Endothelial cell of umbilical vein (primary cell): Measurements from ENCODE around the gene PLXNB2.

ENCODE experiments used
- EZH2 ChIP-seq: IDR thresholded peaks from 2 replicates; pipeline ENCODE4 v1.6.1; 2012; ENCODE audit warnings: borderline replicate concordance, low read depth, mild to moderate bottlenecking, moderate library complexity, low read length, inconsistent platforms; ENCODE audit not compliant: severe bottlenecking
- FOS ChIP-seq: IDR thresholded peaks from 2 replicates; pipeline ENCODE4 v1.6.1; 2011; ENCODE audit warnings: mild to moderate bottlenecking, low read length, moderate library complexity, borderline replicate concordance; ENCODE audit not compliant: insufficient read depth
- GATA2 ChIP-seq: IDR thresholded peaks from 2 replicates; pipeline ENCODE4 v1.7.0; 2011; ENCODE audit warnings: low read depth, mild to moderate bottlenecking, moderate library complexity, mixed read lengths, low read length; ENCODE audit not compliant: insufficient read length, insufficient read depth
- MYC ChIP-seq: IDR thresholded peaks from one replicate; pipeline ENCODE4 v1.6.1; 2011; ENCODE audit warnings: mild to moderate bottlenecking, low read depth, low read length
- TF ChIP-seq, protein P1 (sequence below), 2 donors: IDR thresholded peaks; 1 replicate in 1 of 2; 2 replicates in 1 of 2; pipeline ENCODE4 v1.5.1; 2011; ENCODE audit warnings: low read length in 2 of 2, mild to moderate bottlenecking in 2 of 2, moderate library complexity in 2 of 2, control low read depth in 1 of 2, inconsistent platforms in 1 of 2, low read depth in 1 of 2; ENCODE audit not compliant: insufficient read depth in 1 of 2; ENCODE audit errors: extremely low read depth in 1 of 2
- TF ChIP-seq, protein P2 (sequence below): IDR thresholded peaks from 2 replicates; pipeline ENCODE4 v1.6.1; 2011; ENCODE audit not compliant: insufficient read depth, insufficient read length

DNA sequence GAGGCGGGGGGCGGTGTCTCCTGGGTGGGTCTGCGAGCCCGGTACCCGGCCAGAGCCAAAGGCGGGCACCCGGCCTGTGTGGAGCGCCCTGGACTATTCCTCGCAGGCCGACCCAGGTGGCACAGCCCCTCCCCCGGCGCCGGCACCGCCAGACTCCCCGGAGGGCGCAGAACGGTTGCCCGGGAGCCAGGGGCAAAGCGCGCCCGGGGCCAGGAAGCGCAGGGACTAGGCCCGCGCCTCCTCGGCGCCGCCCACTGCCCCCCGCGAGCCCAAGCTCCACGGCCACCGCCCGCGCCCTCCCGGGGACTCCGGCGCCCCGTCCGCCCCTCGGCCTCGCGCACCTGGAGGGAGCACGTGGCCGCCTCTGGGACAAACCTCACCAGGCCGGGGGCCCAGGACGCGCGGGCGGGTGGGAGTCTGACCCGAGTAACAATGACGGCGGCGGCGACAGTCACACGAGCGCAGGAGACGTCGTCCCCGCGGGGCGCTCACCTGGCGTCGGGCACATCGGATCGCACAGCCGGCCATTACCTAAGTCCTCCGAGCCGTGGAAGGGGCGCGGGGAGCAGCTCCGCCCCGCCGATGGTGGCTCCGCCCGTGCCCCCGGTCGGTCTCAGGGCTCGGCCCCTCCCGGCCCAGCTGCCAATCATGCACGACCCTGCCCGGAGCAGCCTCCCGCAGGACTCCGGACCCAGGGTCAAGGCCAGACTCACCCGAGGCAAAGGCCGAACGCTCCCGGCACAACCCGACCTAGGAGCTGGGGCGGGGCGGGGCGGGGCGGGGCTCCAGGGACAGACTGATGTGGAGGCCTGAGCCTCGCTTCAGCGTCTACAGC is 7.4 kb downstream of the PLXNB2 start:
- TF ChIP-seq, protein P1, sequence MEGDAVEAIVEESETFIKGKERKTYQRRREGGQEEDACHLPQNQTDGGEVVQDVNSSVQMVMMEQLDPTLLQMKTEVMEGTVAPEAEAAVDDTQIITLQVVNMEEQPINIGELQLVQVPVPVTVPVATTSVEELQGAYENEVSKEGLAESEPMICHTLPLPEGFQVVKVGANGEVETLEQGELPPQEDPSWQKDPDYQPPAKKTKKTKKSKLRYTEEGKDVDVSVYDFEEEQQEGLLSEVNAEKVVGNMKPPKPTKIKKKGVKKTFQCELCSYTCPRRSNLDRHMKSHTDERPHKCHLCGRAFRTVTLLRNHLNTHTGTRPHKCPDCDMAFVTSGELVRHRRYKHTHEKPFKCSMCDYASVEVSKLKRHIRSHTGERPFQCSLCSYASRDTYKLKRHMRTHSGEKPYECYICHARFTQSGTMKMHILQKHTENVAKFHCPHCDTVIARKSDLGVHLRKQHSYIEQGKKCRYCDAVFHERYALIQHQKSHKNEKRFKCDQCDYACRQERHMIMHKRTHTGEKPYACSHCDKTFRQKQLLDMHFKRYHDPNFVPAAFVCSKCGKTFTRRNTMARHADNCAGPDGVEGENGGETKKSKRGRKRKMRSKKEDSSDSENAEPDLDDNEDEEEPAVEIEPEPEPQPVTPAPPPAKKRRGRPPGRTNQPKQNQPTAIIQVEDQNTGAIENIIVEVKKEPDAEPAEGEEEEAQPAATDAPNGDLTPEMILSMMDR (IDR thresholded peaks at IDR 0.05; ENCODE audit: extremely low read depth in 1 of 2, insufficient read depth in 1 of 2, low read depth in 1 of 2, low read length in 2 of 2), result no peak
- no peak for TF ChIP-seq EZH2
- TF ChIP-seq FOS, result no peak
- TF ChIP-seq MYC, result no peak
- TF ChIP-seq, protein P2, sequence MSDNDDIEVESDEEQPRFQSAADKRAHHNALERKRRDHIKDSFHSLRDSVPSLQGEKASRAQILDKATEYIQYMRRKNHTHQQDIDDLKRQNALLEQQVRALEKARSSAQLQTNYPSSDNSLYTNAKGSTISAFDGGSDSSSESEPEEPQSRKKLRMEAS, result no peak
- no peak for TF ChIP-seq GATA2
